ENCODE data around the gene EHD2. TPM values are rescaled to one million over a fixed set of nuclear protein-coding genes. Genes with fewer than 3 reads are reported as not detected.

EHD2 gene
- total RNA-seq, 1 experiment from 2014 or later = 0.11 TPM

DNA sequence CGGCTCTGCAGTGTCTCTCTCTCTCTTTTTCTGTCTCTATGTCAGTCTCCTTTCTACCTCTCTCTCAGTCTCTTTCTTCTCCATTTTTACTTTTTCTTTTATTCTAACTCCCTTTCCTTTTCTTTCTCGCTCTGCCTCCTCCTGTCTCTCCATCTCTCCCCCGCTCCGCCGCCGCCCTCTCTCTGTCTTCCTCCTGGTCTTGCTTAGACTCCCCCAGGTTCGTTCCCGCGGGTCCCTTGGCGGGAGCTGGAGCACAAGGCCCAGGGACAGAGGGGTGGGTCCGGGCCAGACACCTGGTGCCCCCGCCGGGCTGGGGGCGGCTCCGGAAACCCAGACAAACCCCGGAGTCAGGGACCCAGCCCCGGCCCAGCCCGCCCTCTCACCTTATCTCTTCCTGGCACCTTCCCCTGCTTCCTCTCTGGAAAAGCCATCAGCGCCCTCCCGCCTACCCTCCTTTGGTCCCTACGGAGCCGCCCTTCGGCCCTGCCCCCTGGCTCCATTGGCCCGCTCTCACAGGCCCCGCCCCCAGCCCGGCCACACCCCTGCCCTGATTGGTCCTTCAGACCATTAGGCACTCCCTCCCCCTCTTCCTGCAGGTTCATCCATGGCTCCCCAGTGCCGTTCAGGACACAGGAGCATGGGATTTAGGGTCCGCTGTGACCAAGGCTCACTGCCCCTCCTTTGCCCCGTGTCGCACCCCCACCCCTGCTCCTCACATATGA lies 16.7 kb downstream of the EHD2 start:
- intact Hi-C loops (cut with micrococcal nuclease) = loop anchor here (2.0 kb wide), 1 partner anchor 13 kb away; no protein-coding TSS in a partner anchor
- CTCF ChIA-PET = no interaction called here
- Histone ChIP-seq H3K79me2 (ENCODE audit: low read length) (no peaks in the 10 kb centered on the region), H3K9me3 (ENCODE audit: low read length) (no peaks in the 10 kb centered on the region), H3F3A (ENCODE audit: low read length, unreplicated experiment) (peaks cover 13% of the 10 kb centered on the region), H3K27me3 (ENCODE audit: low read length) (no peaks in the 10 kb centered on the region), H3K4me2 (ENCODE audit: low read length) (peak overlapping the region; percentile 96), H3K4me1 (ENCODE audit: insufficient read depth, low read length) (peaks cover 16% of the 10 kb centered on the region), H3K36me3 (ENCODE audit: low read depth, low read length) (no peaks in the 10 kb centered on the region), H3K27ac (ENCODE audit: low read length) (peak overlapping the region; percentile 100), H4K20me1 (ENCODE audit: low read length) (no peaks in the 10 kb centered on the region), H2AFZ (ENCODE audit: low read length) (peak overlapping the region; percentile 73), H3K9ac (ENCODE audit: low read length) (peak overlapping the region; percentile 96), H3K4me3 (ENCODE audit: low read length) (peak overlapping the region; percentile 74), H3K9me2 (replicated peaks; ENCODE audit: low read length) (no peaks in the 10 kb centered on the region)
- DNase-seq (peak; percentile 80), ATAC-seq (peak; percentile 75)
- TSS peak; percentile 87 for BruUV-seq (replicated peaks)
- no peak for TF ChIP-seq EZH2phosphoT487 (IDR thresholded peaks at IDR 0.05; ENCODE audit: borderline replicate concordance, low read length)
- TF ChIP-seq, protein P1, sequence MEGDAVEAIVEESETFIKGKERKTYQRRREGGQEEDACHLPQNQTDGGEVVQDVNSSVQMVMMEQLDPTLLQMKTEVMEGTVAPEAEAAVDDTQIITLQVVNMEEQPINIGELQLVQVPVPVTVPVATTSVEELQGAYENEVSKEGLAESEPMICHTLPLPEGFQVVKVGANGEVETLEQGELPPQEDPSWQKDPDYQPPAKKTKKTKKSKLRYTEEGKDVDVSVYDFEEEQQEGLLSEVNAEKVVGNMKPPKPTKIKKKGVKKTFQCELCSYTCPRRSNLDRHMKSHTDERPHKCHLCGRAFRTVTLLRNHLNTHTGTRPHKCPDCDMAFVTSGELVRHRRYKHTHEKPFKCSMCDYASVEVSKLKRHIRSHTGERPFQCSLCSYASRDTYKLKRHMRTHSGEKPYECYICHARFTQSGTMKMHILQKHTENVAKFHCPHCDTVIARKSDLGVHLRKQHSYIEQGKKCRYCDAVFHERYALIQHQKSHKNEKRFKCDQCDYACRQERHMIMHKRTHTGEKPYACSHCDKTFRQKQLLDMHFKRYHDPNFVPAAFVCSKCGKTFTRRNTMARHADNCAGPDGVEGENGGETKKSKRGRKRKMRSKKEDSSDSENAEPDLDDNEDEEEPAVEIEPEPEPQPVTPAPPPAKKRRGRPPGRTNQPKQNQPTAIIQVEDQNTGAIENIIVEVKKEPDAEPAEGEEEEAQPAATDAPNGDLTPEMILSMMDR (conservative IDR thresholded peaks at IDR 0.05; ENCODE audit: low read depth, low read length) = no peak
- no peak for TF ChIP-seq EZH2 (IDR thresholded peaks at IDR 0.05; ENCODE audit: low read length, unreplicated experiment)
- POLR2A ChIA-PET (ENCODE audit: unreplicated experiment) = no interaction called here

- TF ChIP-seq, protein P1 (conservative IDR thresholded peaks at IDR 0.05; ENCODE audit: low read depth, low read length) = no peak
- TF ChIP-seq EZH2 (IDR thresholded peaks at IDR 0.05; ENCODE audit: low read length, unreplicated experiment) (no peak), EZH2phosphoT487 (IDR thresholded peaks at IDR 0.05; ENCODE audit: borderline replicate concordance, low read length) (no peak)
- Histone ChIP-seq H3K4me3 (ENCODE audit: low read length) (0 out of 2 replicates have a peak overlapping the region, but pooled peaks have one; percentile 74), H4K20me1 (ENCODE audit: low read length) (no peaks in the 10 kb centered on the region), H3K27me3 (ENCODE audit: low read length) (no peaks in the 10 kb centered on the region), H3K27ac (ENCODE audit: low read length) (peak overlapping the region; percentile 100; the same call in 1 of the 2 replicates), H3K36me3 (ENCODE audit: low read depth, low read length) (no peaks in the 10 kb centered on the region), H3K79me2 (ENCODE audit: low read length) (no peaks in the 10 kb centered on the region), H3F3A (ENCODE audit: low read length, unreplicated experiment) (peaks cover 13% of the 10 kb centered on the region), H3K4me2 (ENCODE audit: low read length) (peak overlapping the region; percentile 41), H3K4me1 (ENCODE audit: insufficient read depth, low read length) (peaks cover 16% of the 10 kb centered on the region), H2AFZ (ENCODE audit: low read length) (no peak overlapping the region), H3K9me2 (replicated peaks; ENCODE audit: low read length) (no peaks in the 10 kb centered on the region), H3K9ac (ENCODE audit: low read length) (no peak overlapping the region), H3K9me3 (ENCODE audit: low read length) (no peaks in the 10 kb centered on the region)
- no TSS peak for BruUV-seq (replicated peaks)
- ChIA-PET CTCF (no interaction called here), POLR2A (ENCODE audit: unreplicated experiment) (no interaction called here)
- ATAC-seq (no peak), DNase-seq (no peak)
- intact Hi-C loops (cut with micrococcal nuclease) = no loop called here
Observed at GRCh38 chr19:47730521-47730889, 17.3 kb downstream of the EHD2 start.

- H3K4me1 ChIP-seq (ENCODE audit: insufficient read depth, low read length) = peaks cover 16% of the 10 kb centered on the region
Observed at GRCh38 chr19:47730910-47731309, 17.7 kb downstream of the EHD2 start.

More at GRCh38 chr19:47730910-47731309, 17.7 kb downstream of the EHD2 start:
- Histone ChIP-seq H3K27me3 (ENCODE audit: low read length) (no peaks in the 10 kb centered on the region), H3K79me2 (ENCODE audit: low read length) (no peaks in the 10 kb centered on the region), H3K4me3 (ENCODE audit: low read length) (no peak overlapping the region), H2AFZ (ENCODE audit: low read length) (no peak overlapping the region), H4K20me1 (ENCODE audit: low read length) (no peaks in the 10 kb centered on the region), H3K9me2 (replicated peaks; ENCODE audit: low read length) (no peaks in the 10 kb centered on the region), H3K9me3 (ENCODE audit: low read length) (no peaks in the 10 kb centered on the region), H3K27ac (ENCODE audit: low read length) (no peak overlapping the region), H3K36me3 (ENCODE audit: low read depth, low read length) (no peaks in the 10 kb centered on the region), H3K9ac (ENCODE audit: low read length) (no peak overlapping the region), H3K4me2 (ENCODE audit: low read length) (no peak overlapping the region), H3F3A (ENCODE audit: low read length, unreplicated experiment) (peaks cover 13% of the 10 kb centered on the region)
- ChIA-PET POLR2A (ENCODE audit: unreplicated experiment) (no interaction called here), CTCF (no interaction called here)
- intact Hi-C loops (cut with micrococcal nuclease) = no loop called here
- TF ChIP-seq EZH2phosphoT487 (IDR thresholded peaks at IDR 0.05; ENCODE audit: borderline replicate concordance, low read length) (no peak), EZH2 (IDR thresholded peaks at IDR 0.05; ENCODE audit: low read length, unreplicated experiment) (no peak)
- TF ChIP-seq, protein P1 (conservative IDR thresholded peaks at IDR 0.05; ENCODE audit: low read depth, low read length) = no peak
- ATAC-seq = no peak
- no peak for DNase-seq
- no TSS peak for BruUV-seq (replicated peaks)
